ENCODE data around the gene ATG7. TPM values are rescaled to one million over a fixed set of nuclear protein-coding genes. Genes with fewer than 3 reads are reported as not detected.
"Not testable (repeated sequence)": the region's sequence is repeated elsewhere in the genome, so short reads cannot be mapped to it uniquely, and the experiment has no call there.

The ATG7 gene
- total RNA-seq, 1 donor from 2014 or later, result 41.9 TPM

GRCh38 chr3:11384074-11384473 is 111.9 kb downstream of the ATG7 start:
- intact Hi-C loops (cut with micrococcal nuclease), result no loop called here

- intact Hi-C loops (cut with micrococcal nuclease), result no loop called here
Measured at GRCh38 chr3:11385326-11385725, 113.1 kb downstream of the ATG7 start.

- intact Hi-C loops (cut with micrococcal nuclease), result no loop called here
Measured at GRCh38 chr3:11385891-11386290, 113.7 kb downstream of the ATG7 start.

- intact Hi-C loops (cut with micrococcal nuclease), result no loop called here
Measured at GRCh38 chr3:11386465-11387113, 114.4 kb downstream of the ATG7 start.

- intact Hi-C loops (cut with micrococcal nuclease), result no loop called here
Measured at GRCh38 chr3:11389386-11390268, 117.4 kb downstream of the ATG7 start.

GRCh38 chr3:11390411-11391131 is 118.4 kb downstream of the ATG7 start:
- intact Hi-C loops (cut with micrococcal nuclease), result no loop called here

GRCh38 chr3:11391174-11391879 is 119.1 kb downstream of the ATG7 start:
- intact Hi-C loops (cut with micrococcal nuclease), result no loop called here

GRCh38 chr3:11392014-11392859 is 120.0 kb downstream of the ATG7 start:
- intact Hi-C loops (cut with micrococcal nuclease), result no loop called here

GRCh38 chr3:11392860-11393114 is 120.6 kb downstream of the ATG7 start:
- intact Hi-C loops (cut with micrococcal nuclease), result no loop called here

- intact Hi-C loops (cut with micrococcal nuclease), result no loop called here
Measured at GRCh38 chr3:11393401-11393800, 121.2 kb downstream of the ATG7 start.

GRCh38 chr3:11394392-11394791 is 122.2 kb downstream of the ATG7 start:
- intact Hi-C loops (cut with micrococcal nuclease), result no loop called here

GRCh38 chr3:11400213-11400612 is 128.0 kb downstream of the ATG7 start:
- intact Hi-C loops (cut with micrococcal nuclease), result no loop called here

- intact Hi-C loops (cut with micrococcal nuclease), result no loop called here
Measured at GRCh38 chr3:11401434-11401833, 129.2 kb downstream of the ATG7 start.

- intact Hi-C loops (cut with micrococcal nuclease), result no loop called here
Measured at GRCh38 chr3:11405323-11405722, 133.1 kb downstream of the ATG7 start.

- intact Hi-C loops (cut with micrococcal nuclease), result no loop called here
Measured at GRCh38 chr3:11407644-11408043, 135.4 kb downstream of the ATG7 start.

- intact Hi-C loops (cut with micrococcal nuclease), result not testable (repeated sequence)
Measured at GRCh38 chr3:11408324-11408859, 136.2 kb downstream of the ATG7 start.

- intact Hi-C loops (cut with micrococcal nuclease), result no loop called here
Measured at GRCh38 chr3:11410564-11410963, 138.4 kb downstream of the ATG7 start.

- intact Hi-C loops (cut with micrococcal nuclease), result no loop called here
Measured at GRCh38 chr3:11411956-11412355, 139.8 kb downstream of the ATG7 start.

GRCh38 chr3:11413071-11413470 is 140.9 kb downstream of the ATG7 start:
- intact Hi-C loops (cut with micrococcal nuclease), result no loop called here

- intact Hi-C loops (cut with micrococcal nuclease), result no loop called here
Measured at GRCh38 chr3:11415099-11415498, 142.9 kb downstream of the ATG7 start.

- intact Hi-C loops (cut with micrococcal nuclease), result no loop called here
Measured at GRCh38 chr3:11420066-11420465, 147.9 kb downstream of the ATG7 start.
